DMS153 treated with DMSO at 0.1 percent for 48 hours (cell line): ENCODE data around the gene FAM170B.

Source experiments
- DNase-seq: peaks from one replicate; lab custom pipeline; 2025; ENCODE audit not compliant: unreplicated experiment; lab: John Stamatoyannopoulos, UW

The FAM170B gene

GRCh38 chr10:49169776-49170175, 36.0 kb upstream of the FAM170B start:
- no peak for DNase-seq

- no peak for DNase-seq
Measured at GRCh38 chr10:49168831-49169500, 35.1 kb upstream of the FAM170B start.

- no peak for DNase-seq
Measured at GRCh38 chr10:49168171-49168540, 34.3 kb upstream of the FAM170B start.

GRCh38 chr10:49167425-49168170, 33.8 kb upstream of the FAM170B start:
- DNase-seq, result no peak

- DNase-seq, result no peak
Measured at GRCh38 chr10:49166484-49167400, 32.9 kb upstream of the FAM170B start.

GRCh38 chr10:49165821-49166483, 32.1 kb upstream of the FAM170B start:
- no peak for DNase-seq

GRCh38 chr10:49165259-49165658, 31.4 kb upstream of the FAM170B start:
- DNase-seq, result no peak

- DNase-seq, result no peak
Measured at GRCh38 chr10:49164559-49165188, 30.9 kb upstream of the FAM170B start.

GRCh38 chr10:49163741-49164140, 29.9 kb upstream of the FAM170B start:
- DNase-seq, result no peak

- DNase-seq, result no peak
Measured at GRCh38 chr10:49162761-49163310, 29.0 kb upstream of the FAM170B start.

- no peak for DNase-seq
Measured at GRCh38 chr10:49162063-49162462, 28.2 kb upstream of the FAM170B start.

GRCh38 chr10:49161411-49161997, 27.7 kb upstream of the FAM170B start:
- DNase-seq, result no peak

- no peak for DNase-seq
Measured at GRCh38 chr10:49160814-49161213, 27.0 kb upstream of the FAM170B start.

GRCh38 chr10:49160110-49160509, 26.3 kb upstream of the FAM170B start:
- no peak for DNase-seq

- DNase-seq, result no peak
Measured at GRCh38 chr10:49158915-49159314, 25.1 kb upstream of the FAM170B start.

- DNase-seq, result no peak
Measured at GRCh38 chr10:49158404-49158803, 24.6 kb upstream of the FAM170B start.

- no peak for DNase-seq
Measured at GRCh38 chr10:49157229-49157628, 23.4 kb upstream of the FAM170B start.

- DNase-seq, result no peak
Measured at GRCh38 chr10:49154641-49155040, 20.8 kb upstream of the FAM170B start.

- DNase-seq, result no peak
Measured at GRCh38 chr10:49153971-49154370, 20.1 kb upstream of the FAM170B start.

- DNase-seq, result no peak
Measured at GRCh38 chr10:49153115-49153514, 19.3 kb upstream of the FAM170B start.
